Measurements from ENCODE around the gene ARHGEF7. TPM values are rescaled to one million over a fixed set of nuclear protein-coding genes. Genes with fewer than 3 reads are reported as not detected.
"Not testable (repeated sequence)": the region's sequence is repeated elsewhere in the genome, so short reads cannot be mapped to it uniquely, and the experiment has no call there.

Gene ARHGEF7
- total RNA-seq, 1 donor from 2014 or later = 86.5 TPM

GRCh38 chr13:111074826-111075225 is 40.3 kb upstream of the ARHGEF7 start:
- H3K27me3 Mint-ChIP-seq = no peaks in the 10 kb centered on the region
- H3K9me3 Mint-ChIP-seq (ENCODE audit: low read depth) = peaks cover 40% of the 10 kb centered on the region
- no peaks in the 10 kb centered on the region for H3K4me1 Mint-ChIP-seq (ENCODE audit: low read depth)
- H3K36me3 Mint-ChIP-seq (ENCODE audit: insufficient read depth) = peaks cover 4% of the 10 kb centered on the region
- no peak overlapping the region for H3K4me3 Mint-ChIP-seq (ENCODE audit: low read depth)
- TF ChIP-seq CTCF (IDR thresholded peaks at IDR 0.05; ENCODE audit: unreplicated experiment) = no peak
- DNase-seq (ENCODE audit: low spot score, unreplicated experiment) = no peak
- H3K27ac Mint-ChIP-seq = no peak overlapping the region

- peak; percentile 29 for TF ChIP-seq CTCF (IDR thresholded peaks at IDR 0.05; ENCODE audit: unreplicated experiment)
- Mint-ChIP-seq H3K4me1 (ENCODE audit: low read depth) (no peaks in the 10 kb centered on the region), H3K27ac (no peak overlapping the region), H3K9me3 (ENCODE audit: low read depth) (peaks cover 31% of the 10 kb centered on the region), H3K4me3 (ENCODE audit: low read depth) (no peak overlapping the region), H3K36me3 (ENCODE audit: insufficient read depth) (peaks cover 4% of the 10 kb centered on the region), H3K27me3 (peaks cover 3% of the 10 kb centered on the region)
- no peak for DNase-seq (ENCODE audit: low spot score, unreplicated experiment)
These were observed 38.7 kb upstream of the ARHGEF7 start for GRCh38 chr13:111076155-111077013.

- no peak for DNase-seq (ENCODE audit: low spot score, unreplicated experiment)
- H3K36me3 Mint-ChIP-seq (ENCODE audit: insufficient read depth) = no peaks in the 10 kb centered on the region
- no peaks in the 10 kb centered on the region for H3K4me1 Mint-ChIP-seq (ENCODE audit: low read depth)
- H3K27ac Mint-ChIP-seq = no peak overlapping the region
- H3K9me3 Mint-ChIP-seq (ENCODE audit: low read depth) = peaks cover 12% of the 10 kb centered on the region
- H3K27me3 Mint-ChIP-seq = peaks cover 3% of the 10 kb centered on the region
- no peak for TF ChIP-seq CTCF (IDR thresholded peaks at IDR 0.05; ENCODE audit: unreplicated experiment)
- H3K4me3 Mint-ChIP-seq (ENCODE audit: low read depth) = no peak overlapping the region
These were observed 35.7 kb upstream of the ARHGEF7 start for GRCh38 chr13:111079375-111079774.

GRCh38 chr13:111080642-111081041 is 34.5 kb upstream of the ARHGEF7 start:
- Mint-ChIP-seq H3K27ac (peak overlapping the region; percentile 50), H3K4me3 (ENCODE audit: low read depth) (no peak overlapping the region), H3K4me1 (ENCODE audit: low read depth) (no peaks in the 10 kb centered on the region), H3K9me3 (ENCODE audit: low read depth) (peaks cover 2% of the 10 kb centered on the region), H3K36me3 (ENCODE audit: insufficient read depth) (no peaks in the 10 kb centered on the region), H3K27me3 (peaks cover 3% of the 10 kb centered on the region)
- TF ChIP-seq CTCF (IDR thresholded peaks at IDR 0.05; ENCODE audit: unreplicated experiment) = no peak
- DNase-seq (ENCODE audit: low spot score, unreplicated experiment) = no peak

GRCh38 chr13:111082240-111082639 is 32.9 kb upstream of the ARHGEF7 start:
- no peak for TF ChIP-seq CTCF (IDR thresholded peaks at IDR 0.05; ENCODE audit: unreplicated experiment)
- DNase-seq (ENCODE audit: low spot score, unreplicated experiment) = no peak
- no peak overlapping the region for H3K27ac Mint-ChIP-seq
- H3K27me3 Mint-ChIP-seq = peaks cover 3% of the 10 kb centered on the region
- H3K4me1 Mint-ChIP-seq (ENCODE audit: low read depth) = no peaks in the 10 kb centered on the region
- no peak overlapping the region for H3K4me3 Mint-ChIP-seq (ENCODE audit: low read depth)
- no peaks in the 10 kb centered on the region for H3K36me3 Mint-ChIP-seq (ENCODE audit: insufficient read depth)
- no peaks in the 10 kb centered on the region for H3K9me3 Mint-ChIP-seq (ENCODE audit: low read depth)

GRCh38 chr13:111082769-111083168 is 32.3 kb upstream of the ARHGEF7 start:
- not testable (repeated sequence) for H3K4me3 Mint-ChIP-seq (ENCODE audit: low read depth); H3K36me3 Mint-ChIP-seq (ENCODE audit: insufficient read depth); DNase-seq (ENCODE audit: low spot score, unreplicated experiment); H3K9me3 Mint-ChIP-seq (ENCODE audit: low read depth); H3K4me1 Mint-ChIP-seq (ENCODE audit: low read depth); H3K27me3 Mint-ChIP-seq; H3K27ac Mint-ChIP-seq

GRCh38 chr13:111083693-111084092 is 31.4 kb upstream of the ARHGEF7 start:
- not testable (repeated sequence) for H3K27me3 Mint-ChIP-seq; H3K4me3 Mint-ChIP-seq (ENCODE audit: low read depth); H3K27ac Mint-ChIP-seq; DNase-seq (ENCODE audit: low spot score, unreplicated experiment); H3K36me3 Mint-ChIP-seq (ENCODE audit: insufficient read depth); H3K4me1 Mint-ChIP-seq (ENCODE audit: low read depth); H3K9me3 Mint-ChIP-seq (ENCODE audit: low read depth)

Data from progenitor cell of endocrine pancreas (in vitro differentiated cells).